DMS79 treated with DMSO at 0.1 percent for 48 hours (cell line): ENCODE data around the gene CACNA2D3.

Experiments
- DNase-seq: peaks from one replicate; lab custom pipeline; 2025; lab: John Stamatoyannopoulos, UW

CACNA2D3 gene

GRCh38 chr3:54877730-54878129, 755.4 kb downstream of the CACNA2D3 start:
- DNase-seq = no peak

- no peak for DNase-seq
Measured at GRCh38 chr3:54878145-54878544, 755.8 kb downstream of the CACNA2D3 start.

- DNase-seq = no peak
Measured at GRCh38 chr3:54882129-54882833, 759.9 kb downstream of the CACNA2D3 start.

- DNase-seq = no peak
Measured at GRCh38 chr3:54888162-54888561, 765.8 kb downstream of the CACNA2D3 start.

- no peak for DNase-seq
Measured at GRCh38 chr3:54888873-54889272, 766.5 kb downstream of the CACNA2D3 start.

GRCh38 chr3:54889731-54890130, 767.4 kb downstream of the CACNA2D3 start:
- DNase-seq = no peak

- DNase-seq = peak; percentile 29
Measured at GRCh38 chr3:54891540-54891897, 769.2 kb downstream of the CACNA2D3 start.

GRCh38 chr3:54892168-54892567, 769.8 kb downstream of the CACNA2D3 start:
- DNase-seq = no peak

- no peak for DNase-seq
Measured at GRCh38 chr3:54895613-54896012, 773.3 kb downstream of the CACNA2D3 start.

- no peak for DNase-seq
Measured at GRCh38 chr3:54897028-54897711, 774.8 kb downstream of the CACNA2D3 start.

GRCh38 chr3:54899273-54899672, 776.9 kb downstream of the CACNA2D3 start:
- no peak for DNase-seq

GRCh38 chr3:54900838-54901591, 778.7 kb downstream of the CACNA2D3 start:
- DNase-seq = no peak

- no peak for DNase-seq
Measured at GRCh38 chr3:54901906-54902685, 779.7 kb downstream of the CACNA2D3 start.

GRCh38 chr3:54905261-54905888, 783.0 kb downstream of the CACNA2D3 start:
- no peak for DNase-seq

- DNase-seq = no peak
Measured at GRCh38 chr3:54905920-54906319, 783.6 kb downstream of the CACNA2D3 start.

- DNase-seq = no peak
Measured at GRCh38 chr3:54906763-54907162, 784.4 kb downstream of the CACNA2D3 start.

GRCh38 chr3:54909191-54909590, 786.8 kb downstream of the CACNA2D3 start:
- no peak for DNase-seq

- DNase-seq = no peak
Measured at GRCh38 chr3:54914180-54914579, 791.8 kb downstream of the CACNA2D3 start.

- DNase-seq = no peak
Measured at GRCh38 chr3:54915181-54915580, 792.8 kb downstream of the CACNA2D3 start.

GRCh38 chr3:54915976-54916375, 793.6 kb downstream of the CACNA2D3 start:
- DNase-seq = no peak

- DNase-seq = no peak
Measured at GRCh38 chr3:54916732-54917131, 794.4 kb downstream of the CACNA2D3 start.

- DNase-seq = no peak
Measured at GRCh38 chr3:54917174-54917573, 794.8 kb downstream of the CACNA2D3 start.
